ENCODE data around the gene SPECC1L.

SPECC1L gene

GRCh38 chr22:24411256-24412004, 140.8 kb downstream of the SPECC1L start:
- in situ Hi-C loops (cut with HindIII; ENCODE audit: low sequenced_read_pairs) = no loop called here
- no peak overlapping the region for H3K4me3 ChIP-seq (ENCODE audit: low read depth, low read length)
- TF ChIP-seq, protein P1, sequence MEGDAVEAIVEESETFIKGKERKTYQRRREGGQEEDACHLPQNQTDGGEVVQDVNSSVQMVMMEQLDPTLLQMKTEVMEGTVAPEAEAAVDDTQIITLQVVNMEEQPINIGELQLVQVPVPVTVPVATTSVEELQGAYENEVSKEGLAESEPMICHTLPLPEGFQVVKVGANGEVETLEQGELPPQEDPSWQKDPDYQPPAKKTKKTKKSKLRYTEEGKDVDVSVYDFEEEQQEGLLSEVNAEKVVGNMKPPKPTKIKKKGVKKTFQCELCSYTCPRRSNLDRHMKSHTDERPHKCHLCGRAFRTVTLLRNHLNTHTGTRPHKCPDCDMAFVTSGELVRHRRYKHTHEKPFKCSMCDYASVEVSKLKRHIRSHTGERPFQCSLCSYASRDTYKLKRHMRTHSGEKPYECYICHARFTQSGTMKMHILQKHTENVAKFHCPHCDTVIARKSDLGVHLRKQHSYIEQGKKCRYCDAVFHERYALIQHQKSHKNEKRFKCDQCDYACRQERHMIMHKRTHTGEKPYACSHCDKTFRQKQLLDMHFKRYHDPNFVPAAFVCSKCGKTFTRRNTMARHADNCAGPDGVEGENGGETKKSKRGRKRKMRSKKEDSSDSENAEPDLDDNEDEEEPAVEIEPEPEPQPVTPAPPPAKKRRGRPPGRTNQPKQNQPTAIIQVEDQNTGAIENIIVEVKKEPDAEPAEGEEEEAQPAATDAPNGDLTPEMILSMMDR (IDR thresholded peaks at IDR 0.05; ENCODE audit: low read depth, low read length) = no peak
- DNase-seq (ENCODE audit: low read depth, low spot score) = no peak

GRCh38 chr22:24412274-24412673, 141.6 kb downstream of the SPECC1L start:
- TF ChIP-seq, protein P1 (IDR thresholded peaks at IDR 0.05; ENCODE audit: low read depth, low read length) = no peak

DNA sequence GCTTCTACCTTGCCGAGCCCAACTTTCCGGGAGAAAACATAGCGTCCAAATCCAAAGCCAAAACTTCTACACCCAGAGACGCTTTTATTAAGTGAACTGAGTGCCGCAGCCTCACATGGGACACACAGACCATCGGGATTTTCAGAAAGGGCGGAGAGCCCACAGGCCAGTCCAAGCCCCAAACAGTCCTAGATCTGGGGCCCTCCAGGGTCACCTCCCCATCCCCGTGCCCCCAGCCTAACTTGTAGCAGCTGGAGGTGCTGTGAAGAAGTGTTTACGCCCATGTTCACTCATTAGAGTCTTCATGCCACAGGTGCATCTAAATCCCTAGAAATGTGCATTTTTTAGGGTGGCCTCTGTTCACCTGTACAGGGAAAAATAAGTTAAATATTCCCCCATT, 142.6 kb downstream of the SPECC1L start:
- no peak for DNase-seq (ENCODE audit: low read depth, low spot score)
- in situ Hi-C loops (cut with HindIII; ENCODE audit: low sequenced_read_pairs) = no loop called here
- TF ChIP-seq, protein P1 (IDR thresholded peaks at IDR 0.05; ENCODE audit: low read depth, low read length) = no peak
- no peak overlapping the region for H3K4me3 ChIP-seq (ENCODE audit: low read depth, low read length)

More at GRCh38 chr22:24412274-24412673, 141.6 kb downstream of the SPECC1L start:
- in situ Hi-C loops (cut with HindIII; ENCODE audit: low sequenced_read_pairs) = no loop called here
- H3K4me3 ChIP-seq (ENCODE audit: low read depth, low read length) = no peak overlapping the region
- no peak for DNase-seq (ENCODE audit: low read depth, low spot score)

DNA sequence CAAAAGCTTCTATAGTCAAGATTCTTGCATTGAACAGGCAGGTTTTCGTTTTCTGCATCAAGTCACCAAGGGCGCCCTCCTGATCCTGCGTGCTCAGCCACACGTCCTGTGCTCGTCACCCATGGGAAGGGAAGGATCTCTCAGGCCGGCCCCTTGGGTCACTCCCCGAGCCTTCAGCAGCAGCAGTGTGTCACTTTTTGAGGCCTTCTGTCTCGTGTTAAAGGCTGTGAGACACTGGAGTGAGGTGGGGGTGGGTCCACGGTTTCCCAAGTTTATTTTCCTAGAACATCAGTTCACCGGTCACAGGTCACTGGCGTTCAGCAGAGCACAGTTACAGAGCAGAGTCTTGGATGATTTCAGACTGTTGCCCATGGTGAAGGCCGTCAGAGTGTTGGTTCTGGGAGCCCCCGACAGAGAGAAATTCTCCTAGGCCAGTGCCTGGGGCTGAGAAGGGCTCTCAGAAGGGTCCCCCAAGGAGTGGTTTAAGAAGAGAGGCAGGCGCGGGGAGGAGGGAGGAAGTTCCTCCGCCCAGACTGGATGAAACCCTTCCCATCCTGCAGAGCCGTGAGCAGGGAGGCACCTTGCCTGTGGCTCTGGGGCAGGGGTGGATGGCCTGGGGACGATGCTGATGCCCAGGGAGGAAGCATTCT, 143.2 kb downstream of the SPECC1L start:
- TF ChIP-seq, protein P1 (IDR thresholded peaks at IDR 0.05; ENCODE audit: low read depth, low read length) = no peak
- in situ Hi-C loops (cut with HindIII; ENCODE audit: low sequenced_read_pairs) = no loop called here
- no peak for DNase-seq (ENCODE audit: low read depth, low spot score)
- no peak overlapping the region for H3K4me3 ChIP-seq (ENCODE audit: low read depth, low read length)

DNA sequence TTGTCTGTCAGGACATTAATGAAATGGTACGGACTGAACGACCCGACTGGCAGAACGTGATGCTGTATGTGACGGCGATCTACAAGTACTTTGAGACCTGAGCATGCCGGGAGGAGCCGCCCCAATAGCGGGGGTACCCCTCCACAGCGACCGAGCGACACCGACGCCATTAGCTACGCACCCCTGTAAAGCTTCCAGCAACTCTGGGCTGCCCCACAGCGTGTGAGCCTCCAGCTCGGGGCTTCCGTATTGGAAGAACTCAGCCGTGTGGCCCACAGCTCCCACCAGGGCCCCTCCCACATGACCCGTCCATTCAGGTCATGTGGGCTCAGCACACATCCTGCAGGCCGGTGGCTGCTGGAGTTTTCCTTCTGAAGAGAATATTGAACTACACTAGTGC, 143.9 kb downstream of the SPECC1L start:
- H3K4me3 ChIP-seq (ENCODE audit: low read depth, low read length) = no peak overlapping the region
- no peak for DNase-seq (ENCODE audit: low read depth, low spot score)
- TF ChIP-seq, protein P1 (IDR thresholded peaks at IDR 0.05; ENCODE audit: low read depth, low read length) = no peak
- in situ Hi-C loops (cut with HindIII; ENCODE audit: low sequenced_read_pairs) = no loop called here

DNA sequence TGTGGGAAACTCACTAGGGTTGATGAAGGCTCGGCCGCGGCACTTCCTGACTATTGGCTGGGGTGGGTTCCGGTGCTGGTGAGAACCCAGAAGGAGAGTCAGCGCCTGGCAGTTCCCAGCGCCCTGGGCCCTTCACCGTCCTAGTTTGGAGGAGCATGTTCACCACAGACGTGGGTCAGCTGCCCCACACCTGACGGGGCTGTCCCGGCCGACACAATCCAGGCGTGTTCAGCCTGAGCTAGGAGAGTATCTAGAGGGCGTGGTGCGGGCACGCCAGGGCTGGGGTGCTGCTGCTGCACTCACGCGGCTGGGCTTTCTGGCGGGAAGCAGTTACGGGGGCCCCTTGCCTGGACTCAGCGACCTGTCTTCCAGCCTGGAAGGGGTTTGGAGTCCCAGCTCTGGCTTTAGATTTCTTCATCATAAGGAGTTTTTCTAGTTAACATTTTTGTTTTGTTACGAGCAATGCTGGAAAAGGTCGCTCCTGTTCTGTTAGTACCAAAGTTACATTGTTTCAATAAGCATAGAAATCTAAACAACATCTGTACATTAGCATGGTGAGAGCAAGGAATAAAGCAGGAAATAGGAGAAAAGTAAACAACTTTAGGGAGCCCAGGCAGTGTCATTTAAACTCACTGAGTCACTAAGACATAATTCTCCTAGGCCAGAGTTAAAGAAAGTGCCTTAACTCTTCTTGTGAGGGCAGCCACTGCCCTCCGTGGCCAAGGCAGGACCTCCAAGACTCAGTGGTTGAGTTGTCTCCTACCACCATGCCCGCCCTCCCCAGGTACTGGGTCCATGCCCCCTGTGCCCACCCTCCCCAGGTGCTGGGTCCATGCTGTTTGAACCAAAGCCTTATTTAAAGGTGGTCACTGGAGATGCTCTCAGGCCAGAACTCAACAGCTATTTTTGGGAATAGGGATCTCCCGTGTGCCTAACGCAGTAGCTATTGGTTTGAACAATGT, 144.6 kb downstream of the SPECC1L start:
- DNase-seq (ENCODE audit: low read depth, low spot score) = no peak
- TF ChIP-seq, protein P1 (IDR thresholded peaks at IDR 0.05; ENCODE audit: low read depth, low read length) = no peak
- in situ Hi-C loops (cut with HindIII; ENCODE audit: low sequenced_read_pairs) = no loop called here
- H3K4me3 ChIP-seq (ENCODE audit: low read depth, low read length) = no peak overlapping the region

All from astrocyte of the spinal cord (primary cell).